Head of caudate nucleus (tissue), 42 donors: ENCODE measurements around the gene PSD2.
"Not testable (repeated sequence)": the region's sequence is repeated elsewhere in the genome, so short reads cannot be mapped to it uniquely, and the experiment has no call there.

Experiments
- DNase-seq, 42 donors: peaks; one replicate each; pipeline versions ENCODE4 v3.0.0 to v3.0.0-alpha.2; 2020 to 2021; ENCODE audit warnings: mixed read lengths in 7 of 42
- intact Hi-C: fragments of 100-400 bp; cut with DNase I; formaldehyde crosslinking; loops from one replicate; pipeline ENCODE4 v1.15.0; 2022

The PSD2 gene

DNA sequence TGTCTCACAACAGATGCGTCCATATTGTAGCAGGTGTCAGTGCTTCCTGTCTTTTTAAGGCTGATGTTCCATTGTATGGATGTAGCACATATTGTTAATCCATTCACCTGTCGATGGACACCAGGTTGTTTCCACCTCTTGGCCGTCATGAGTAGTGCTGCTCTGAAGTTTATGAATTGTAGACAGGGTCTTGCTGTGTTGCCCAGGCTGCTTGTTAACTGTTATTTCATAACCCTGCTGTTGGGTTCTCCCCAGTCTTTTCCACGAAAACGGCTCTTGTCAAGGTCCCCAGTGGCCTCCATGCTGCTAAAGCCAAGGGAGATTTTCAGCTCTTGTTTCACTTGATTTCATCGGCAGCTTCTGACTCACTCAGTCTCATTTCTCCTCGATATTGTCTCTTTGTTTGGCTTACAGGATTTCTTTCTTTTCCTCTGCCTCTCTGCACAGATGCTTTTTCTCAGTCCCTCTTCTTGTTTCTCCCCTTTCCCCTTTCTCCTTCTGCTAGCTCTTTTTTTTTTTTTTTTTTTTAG lies 12.1 kb upstream of the PSD2 start:
- DNase-seq = no peak
- intact Hi-C loops = loop anchor here (10.0 kb wide), 1 partner anchor 371 kb away; no protein-coding TSS in a partner anchor

DNA sequence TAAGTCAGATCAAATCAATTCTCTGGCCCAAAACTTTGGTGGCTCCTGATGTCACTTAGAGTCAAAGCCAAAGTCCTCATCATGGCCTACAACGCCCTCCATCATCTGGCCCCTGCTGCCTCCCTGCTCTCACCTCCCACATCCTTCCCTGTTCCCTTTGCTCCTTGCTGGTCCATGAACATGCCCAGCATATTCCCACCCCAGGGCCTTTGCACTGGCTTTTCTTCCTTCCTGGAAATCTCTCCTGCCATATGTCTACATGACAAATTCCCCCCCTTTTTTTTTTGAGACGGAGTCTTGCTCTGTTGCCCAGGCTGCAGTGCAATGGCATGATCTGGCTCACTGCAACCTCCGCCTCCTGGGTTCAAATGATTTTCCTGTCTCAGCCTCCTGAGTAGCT lies 11.1 kb upstream of the PSD2 start:
- DNase-seq = no peak
- intact Hi-C loops = loop anchor here (10.0 kb wide), 1 partner anchor 370 kb away; no protein-coding TSS in a partner anchor

DNA sequence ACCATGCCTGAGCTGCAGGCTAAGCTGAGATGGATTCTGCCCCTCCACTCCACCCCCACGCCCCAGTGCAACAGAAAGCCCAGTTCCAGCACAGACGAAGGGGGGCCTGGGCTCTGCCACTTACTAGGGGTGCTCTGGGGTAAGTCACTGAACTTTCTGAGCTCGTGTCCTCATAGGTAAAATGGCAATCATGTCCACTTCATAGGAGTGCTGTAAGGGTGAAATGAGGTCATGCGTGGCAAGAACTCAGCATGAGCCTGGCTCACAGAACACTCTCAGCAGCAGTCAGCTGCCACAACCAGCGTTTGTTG lies 8.4 kb upstream of the PSD2 start:
- intact Hi-C loops = loop anchor here (2.0 to 10.0 kb wide), 5 partner anchors 40 to 368 kb away; no protein-coding TSS in a partner anchor
- no peak for DNase-seq

DNA sequence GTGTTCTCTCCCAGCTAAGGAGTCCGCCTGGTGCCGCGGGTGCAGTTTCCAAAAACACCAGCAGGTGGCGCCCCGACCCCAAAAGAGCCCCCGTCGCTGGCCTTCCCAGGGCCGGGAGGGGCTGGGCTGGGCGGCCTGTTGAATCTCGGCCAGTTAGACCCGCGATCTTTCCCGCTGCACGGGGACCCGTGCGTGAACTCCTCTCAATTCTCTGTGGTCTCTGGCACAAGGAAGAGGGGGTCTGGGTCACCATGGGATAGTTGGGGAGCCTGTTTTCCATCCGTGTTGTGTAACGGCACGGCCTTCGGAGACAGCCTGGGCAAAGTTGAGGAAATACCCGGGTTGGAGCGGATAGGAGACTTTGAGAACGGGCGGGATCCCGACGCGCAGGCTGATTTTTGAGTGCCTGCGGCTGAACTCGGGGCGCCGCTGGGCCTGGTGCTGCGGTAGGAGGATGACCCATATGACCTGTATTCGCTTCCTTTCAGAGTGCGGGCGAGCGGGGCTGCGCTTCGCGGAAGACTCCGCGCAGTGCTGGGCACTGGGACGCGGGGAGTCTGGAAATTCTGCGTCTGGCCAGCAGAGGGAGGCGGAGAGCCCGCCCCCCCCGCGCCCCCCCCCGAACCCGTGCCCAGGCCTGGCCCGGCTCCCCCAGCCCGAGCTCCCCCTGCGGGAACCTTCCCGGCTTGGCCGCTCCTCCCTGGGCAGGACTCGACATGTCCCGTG lies 7.9 kb upstream of the PSD2 start:
- intact Hi-C loops = loop anchor here (2.0 to 10.0 kb wide), 5 partner anchors 40 to 367 kb away; no protein-coding TSS in a partner anchor
- peak; percentile 73 to 99 (median 94) for DNase-seq

DNA sequence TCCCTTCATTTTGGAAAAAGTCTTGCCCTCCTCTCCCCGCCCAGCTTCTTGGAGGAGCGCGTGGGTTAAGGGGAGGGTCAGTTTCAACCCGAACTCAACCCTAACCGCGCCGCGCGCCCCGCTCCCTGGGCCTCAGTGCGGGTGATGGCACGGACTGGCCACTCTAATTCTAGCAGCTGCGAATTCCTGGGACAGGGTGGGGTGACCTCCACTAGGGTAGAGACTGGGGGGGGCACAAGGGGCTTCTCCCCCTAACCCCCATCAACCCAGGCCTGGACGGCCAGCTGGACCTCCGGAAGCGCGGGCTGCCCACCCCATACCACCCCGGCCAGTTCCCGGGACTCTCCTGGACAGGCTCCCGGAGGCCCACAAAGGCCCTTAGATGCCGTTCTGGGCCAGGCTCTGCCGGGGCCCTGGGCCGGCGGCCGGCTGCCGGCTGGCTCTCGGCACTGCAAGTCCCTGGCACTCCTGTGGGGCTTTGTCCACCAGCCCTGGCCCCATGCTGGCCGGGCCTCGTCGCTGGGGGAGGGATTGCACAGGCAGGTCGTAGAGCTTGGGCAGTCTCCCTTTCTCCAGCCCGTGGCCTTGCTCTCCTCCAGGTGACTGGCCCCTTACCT lies 7.2 kb upstream of the PSD2 start:
- peak; percentile 74 to 96 (median 89) for DNase-seq
- intact Hi-C loops = loop anchor here (5.0 to 10.0 kb wide), 3 partner anchors 39 to 366 kb away; no protein-coding TSS in a partner anchor

DNA sequence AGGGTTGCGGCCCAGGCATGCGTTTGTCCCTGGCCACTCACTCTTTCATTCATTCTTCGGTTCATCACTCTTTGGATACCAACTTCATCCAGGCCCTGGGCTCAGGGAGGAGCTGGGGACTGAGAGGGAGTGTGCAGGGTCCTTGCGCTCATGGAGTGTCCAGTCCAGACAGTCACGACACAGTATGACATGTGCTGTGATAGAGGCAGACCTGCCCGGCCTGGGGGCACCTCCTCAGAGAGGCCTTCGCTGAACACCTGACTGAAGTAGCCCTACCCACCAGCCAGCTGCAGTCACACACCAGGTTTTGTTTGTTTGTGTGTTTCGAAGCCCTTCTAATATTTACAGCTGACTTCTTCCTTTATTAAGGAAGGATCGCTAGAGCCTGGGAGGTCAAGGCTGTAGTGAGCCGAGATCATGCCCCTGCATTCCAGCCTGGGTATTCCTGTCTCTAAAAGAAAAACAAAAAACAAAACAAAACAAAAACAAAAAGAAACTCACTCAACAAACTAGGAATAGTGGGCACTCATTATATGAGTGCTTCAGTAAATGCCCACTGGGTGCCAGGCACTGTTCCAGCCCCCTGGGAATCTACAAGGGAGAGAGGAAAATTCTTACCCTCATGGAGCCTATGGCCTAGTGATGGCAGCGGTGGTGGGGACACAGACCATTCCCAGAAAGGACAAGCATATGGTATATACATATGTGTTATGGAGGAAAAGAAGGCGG lies 6.3 kb upstream of the PSD2 start:
- DNase-seq = peak in 2 of 42 donors; percentile 27 to 41
- intact Hi-C loops = loop anchor here (5.0 to 10.0 kb wide), 3 partner anchors 38 to 366 kb away; no protein-coding TSS in a partner anchor

DNA sequence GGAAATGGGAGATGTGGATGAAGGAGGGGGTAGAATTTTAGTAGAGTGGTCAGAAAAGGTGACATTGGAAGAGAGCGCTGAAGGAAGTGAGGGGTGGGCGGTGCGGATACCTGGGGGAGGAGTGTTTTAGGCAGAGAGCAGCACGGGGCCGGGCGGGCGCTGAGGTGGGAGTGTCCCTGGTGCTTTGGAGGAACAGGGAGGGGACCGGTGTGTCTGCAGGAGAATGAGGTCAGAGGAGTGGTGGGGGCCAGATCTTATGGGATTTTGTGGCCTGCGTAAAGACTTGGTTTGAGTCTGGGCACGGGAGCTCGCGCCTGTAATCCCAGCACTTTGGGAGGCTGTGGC lies 5.8 kb upstream of the PSD2 start:
- no peak for DNase-seq
- intact Hi-C loops = loop anchor here (5.0 to 10.0 kb wide), 3 partner anchors 37 to 365 kb away; no protein-coding TSS in a partner anchor

DNA sequence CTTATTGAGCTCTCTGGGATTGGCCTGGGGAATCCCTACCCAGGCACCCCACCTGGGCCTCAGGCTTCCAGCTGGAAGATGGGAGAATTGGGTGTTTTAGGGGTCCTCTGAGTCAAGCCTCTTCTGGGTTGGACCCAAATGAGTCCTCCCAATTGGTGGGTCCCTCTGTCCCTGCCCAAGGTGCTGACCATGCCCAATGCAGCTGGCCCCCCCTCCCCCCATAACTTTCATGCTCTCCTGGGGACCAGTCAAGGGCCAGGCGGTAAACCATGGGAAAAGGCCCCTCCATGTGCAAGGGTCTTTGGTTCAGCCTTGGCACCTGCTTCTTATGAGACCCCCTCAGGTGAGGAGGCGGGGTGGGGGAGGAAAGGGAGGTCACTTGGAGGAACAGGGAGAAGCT lies 3.4 kb upstream of the PSD2 start:
- DNase-seq = no peak
- intact Hi-C loops = no loop called here

DNA sequence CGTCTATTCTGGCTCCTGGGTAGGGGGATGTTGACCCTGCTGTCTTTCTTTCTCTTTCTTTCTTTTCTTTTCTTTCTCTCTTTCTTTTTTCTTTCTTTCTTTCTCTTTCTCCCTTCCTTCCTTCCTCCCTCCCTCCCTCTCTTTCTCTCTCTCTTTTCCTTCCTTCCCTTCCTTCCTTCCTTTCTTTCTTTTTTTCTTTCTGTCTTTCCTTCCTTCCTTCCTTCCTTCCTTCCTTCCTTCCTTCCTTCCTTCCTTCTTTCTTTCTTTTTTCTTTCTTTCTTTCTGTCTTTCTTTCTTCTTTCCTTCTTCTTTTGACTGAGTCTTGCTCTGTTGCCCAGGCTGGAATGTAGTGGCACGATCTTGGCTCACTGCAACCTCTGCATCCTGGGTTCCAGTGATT lies 3.0 kb upstream of the PSD2 start:
- DNase-seq, intact Hi-C loops: not testable (repeated sequence)

DNA sequence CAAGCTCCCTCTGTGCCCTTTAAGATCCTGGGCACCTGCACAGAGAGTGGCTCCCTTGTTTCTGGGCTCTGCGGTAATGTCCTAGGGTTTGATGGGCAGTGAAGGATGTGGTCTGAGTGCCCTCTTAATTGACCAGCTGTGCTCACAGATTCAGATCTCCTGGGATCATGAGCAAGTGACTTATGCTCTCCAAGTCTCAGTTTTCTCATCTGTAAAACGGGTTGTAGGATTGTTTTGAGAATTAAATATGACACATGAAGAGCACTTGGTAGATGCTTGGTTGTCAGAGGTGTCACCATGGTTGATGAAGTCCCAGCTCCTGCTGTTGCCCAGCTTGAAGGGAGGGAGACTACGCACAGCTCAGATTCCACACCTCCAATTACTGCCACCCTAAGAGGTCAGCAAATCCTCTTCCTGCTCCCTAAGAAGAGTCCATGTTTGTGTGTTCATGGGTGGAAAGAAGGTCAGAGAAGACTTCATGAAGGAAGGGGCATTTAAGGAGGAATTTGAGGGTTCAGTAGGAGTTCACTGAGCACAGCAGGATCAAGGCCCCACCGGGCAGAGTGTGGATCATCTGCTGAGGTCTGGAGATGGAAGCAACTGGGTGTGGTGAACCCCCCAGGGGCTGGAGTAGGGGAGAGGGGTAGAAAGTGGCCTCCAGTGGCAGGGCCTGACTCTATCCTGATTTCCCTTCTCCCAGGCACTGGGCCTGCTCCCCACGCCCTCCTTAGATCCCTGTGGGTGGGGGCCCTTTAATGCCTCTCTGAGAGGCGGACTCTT lies 1.4 kb upstream of the PSD2 start:
- no peak for DNase-seq
- intact Hi-C loops = no loop called here

DNA sequence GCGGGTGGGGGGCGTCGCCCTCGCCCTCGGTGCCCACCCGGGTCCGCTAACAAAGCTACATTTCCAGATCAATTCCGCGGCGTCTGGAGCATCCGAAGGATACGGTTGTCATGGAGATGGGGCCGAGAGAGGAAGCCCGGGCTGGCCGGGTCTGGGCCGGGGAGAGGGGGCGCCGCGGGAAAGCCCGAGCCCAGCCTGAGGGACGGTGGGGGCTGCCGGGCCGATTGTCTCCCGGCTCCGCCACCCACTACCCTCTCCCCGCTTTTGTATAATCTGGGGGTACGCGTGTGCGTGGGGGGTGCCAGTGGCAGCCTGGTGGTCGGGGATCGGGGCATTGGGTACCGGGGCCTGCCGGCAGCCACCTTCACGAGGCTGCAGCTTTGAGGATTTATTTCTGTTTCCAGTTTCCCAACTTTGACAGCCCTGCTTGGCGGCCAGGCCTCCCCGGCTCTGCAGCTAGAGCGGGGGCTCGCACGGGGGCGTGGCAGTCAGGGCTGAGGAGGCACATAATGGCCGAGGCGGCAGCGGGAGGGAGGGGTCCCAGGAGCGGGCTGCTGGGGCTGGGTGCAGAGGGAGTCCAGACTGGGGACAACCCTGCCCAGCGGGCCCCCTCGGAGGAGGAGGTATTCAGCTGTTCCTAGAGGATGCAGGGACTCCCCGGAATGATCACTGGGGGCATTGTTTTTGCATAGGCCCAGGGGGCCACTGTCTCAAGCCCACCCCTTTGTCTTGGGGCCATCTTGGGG lies 626 bp downstream of the PSD2 start:
- intact Hi-C loops = no loop called here
- peak in 31 of 42 donors; percentile 24 to 66 (median 45) for DNase-seq

DNA sequence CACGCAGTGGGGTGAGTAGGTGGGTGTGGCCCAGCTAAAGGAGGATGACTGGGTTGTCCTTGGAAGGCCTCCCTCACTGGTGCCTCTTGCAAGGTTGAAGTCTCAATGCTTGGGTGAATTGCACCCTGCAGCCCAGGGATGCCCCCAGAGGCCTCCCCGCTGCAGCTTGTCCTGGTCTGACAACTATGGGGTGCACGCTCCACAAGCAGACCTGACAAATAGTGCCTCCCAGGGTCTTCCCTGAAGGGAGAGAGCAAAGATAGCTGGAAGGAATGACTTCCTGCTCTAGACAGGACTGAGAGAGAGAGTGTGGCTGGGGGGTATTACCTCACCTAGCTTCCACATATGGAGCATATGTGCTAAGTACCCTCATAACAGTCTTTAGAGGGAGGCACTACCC lies 1.7 kb downstream of the PSD2 start:
- intact Hi-C loops = no loop called here
- no peak for DNase-seq

DNA sequence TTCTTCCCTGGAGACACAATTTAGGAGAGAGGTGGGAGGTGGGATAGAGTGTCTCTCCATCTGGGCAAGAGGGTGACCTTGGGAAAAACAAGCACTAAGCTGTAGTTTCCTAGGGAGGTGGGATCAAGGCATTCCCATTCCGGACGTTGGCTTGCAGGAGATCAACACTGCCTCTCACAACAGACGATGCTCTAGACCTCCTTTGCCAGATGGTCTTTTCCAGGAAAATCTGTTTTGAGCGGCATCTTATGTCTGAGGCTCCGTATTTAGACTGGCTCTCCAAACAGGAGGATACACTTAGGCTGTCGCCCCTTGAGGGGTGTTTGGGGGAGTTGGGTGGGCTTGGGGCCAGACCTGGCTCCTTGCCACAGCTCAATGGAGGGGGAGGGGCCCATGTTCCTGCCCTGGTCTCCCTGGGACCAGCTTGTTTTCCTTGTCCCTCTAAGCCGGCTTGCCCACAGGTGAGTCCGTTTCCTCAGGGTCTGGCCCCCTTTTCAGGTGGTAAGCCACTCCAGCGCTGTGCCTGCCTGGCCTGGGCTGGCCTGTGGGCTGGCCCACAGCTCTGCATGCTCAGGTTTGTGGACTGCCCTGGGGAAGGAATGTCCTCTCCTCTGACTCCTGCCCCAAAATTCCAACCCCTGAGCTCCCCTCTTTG lies 2.4 kb downstream of the PSD2 start:
- no peak for DNase-seq
- intact Hi-C loops = no loop called here

DNA sequence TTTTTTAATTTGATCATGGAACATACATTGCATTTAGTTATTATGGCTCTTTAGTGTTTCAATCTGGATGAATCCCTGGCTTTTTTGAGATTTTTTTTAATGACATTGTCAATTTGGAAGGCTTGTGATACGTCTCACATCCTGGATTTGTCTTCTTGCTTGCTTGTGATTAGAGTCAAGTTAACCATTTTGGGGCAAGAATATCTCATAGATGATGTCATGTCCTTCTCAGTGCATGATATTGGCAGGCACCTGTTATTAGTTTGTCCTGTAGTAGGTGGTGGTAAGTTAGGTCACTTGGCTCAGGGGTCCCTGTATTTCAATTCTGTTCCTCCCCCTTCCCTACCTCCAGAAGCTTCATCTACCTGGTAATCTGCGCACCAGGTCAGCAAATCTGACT lies 3.3 kb downstream of the PSD2 start:
- no peak for DNase-seq
- intact Hi-C loops = no loop called here

DNA sequence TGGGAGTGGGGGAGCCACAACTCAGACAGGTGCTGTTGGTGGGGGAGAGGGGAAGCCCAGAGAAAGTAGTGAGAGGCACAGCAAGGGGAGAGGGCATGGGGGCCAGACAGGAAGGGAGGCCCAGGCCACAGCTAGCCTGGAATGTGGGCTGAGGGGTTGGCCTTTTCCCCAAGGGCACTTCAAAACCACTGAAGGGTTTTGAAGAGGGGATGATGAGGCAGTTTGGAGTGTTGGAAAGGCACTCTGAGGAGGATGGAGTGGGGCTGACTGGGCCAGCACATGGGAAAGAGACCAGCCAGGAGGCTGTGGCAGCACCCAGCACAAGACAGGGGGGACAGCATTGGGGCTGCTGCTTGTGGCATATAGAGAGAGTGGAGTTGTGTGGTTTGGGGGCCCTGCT lies 3.8 kb downstream of the PSD2 start:
- intact Hi-C loops = no loop called here
- no peak for DNase-seq

DNA sequence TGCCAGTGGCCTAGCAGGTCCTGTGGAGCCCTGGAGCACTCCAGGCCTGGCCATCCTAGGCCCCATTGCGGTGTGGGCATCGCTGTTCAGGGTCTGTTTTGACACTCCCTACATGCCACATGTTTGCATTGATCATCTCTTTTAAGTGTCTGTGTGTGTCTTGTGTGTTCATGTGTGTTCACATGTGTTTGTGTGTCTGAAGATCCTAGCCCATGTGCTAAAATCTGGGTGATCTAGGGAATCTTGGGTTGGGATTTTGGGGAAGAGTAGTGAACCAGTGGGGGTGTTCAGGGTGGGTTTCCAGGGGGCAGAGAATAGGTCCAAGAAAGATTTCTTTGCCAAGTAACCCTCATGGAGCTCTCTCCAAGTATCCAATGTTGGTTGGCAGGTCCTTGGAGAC lies 8.4 kb downstream of the PSD2 start:
- intact Hi-C loops = no loop called here
- no peak for DNase-seq

DNA sequence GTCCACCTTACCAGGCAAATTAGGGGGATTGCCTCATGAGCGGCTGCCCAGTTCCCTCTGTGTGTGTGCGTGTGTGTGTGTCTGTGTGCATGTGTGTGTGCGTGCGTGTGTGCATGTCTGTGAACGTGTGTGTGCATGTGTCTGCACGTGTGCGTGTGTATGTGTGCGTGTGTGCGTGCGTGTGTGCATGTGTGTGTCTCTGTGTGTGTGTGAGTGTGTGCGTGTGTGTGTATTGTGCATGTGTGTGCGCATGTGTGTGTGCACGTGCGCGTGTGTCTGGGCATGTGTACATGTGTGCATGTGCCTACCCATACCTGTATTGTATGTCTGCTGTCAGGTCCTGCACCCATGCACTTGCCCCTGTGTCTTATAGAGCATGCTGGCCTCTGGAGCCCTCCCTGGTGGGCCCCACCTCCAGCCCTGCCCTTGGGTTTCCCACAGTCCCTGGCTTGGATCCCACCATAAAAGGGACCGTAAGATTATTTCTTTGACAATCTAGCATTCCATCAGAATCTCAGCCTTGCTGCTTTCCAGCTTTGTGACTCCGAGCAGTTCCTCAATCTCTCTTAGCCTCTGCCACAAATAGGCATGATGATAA lies 9.3 kb downstream of the PSD2 start:
- intact Hi-C loops = no loop called here
- no peak for DNase-seq

DNA sequence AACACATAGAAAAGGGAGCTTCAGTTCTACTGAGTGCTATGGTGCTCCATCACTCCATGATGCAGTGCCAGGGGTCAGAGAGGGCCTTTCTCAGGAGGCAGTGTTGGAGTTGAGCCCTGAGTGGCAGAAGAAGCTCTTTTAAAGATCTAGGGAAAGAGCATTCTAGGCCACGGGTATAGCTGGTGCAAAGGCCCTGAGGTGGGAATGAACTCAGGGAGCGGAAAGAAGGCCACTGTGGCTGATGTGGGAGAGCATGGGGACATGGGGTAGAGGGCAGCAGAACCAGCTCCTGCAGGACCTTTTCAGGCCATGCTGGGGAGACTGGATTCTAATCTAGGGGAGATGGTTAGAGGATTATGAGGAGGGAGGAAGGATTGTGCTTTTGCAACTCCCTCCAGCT lies 9.9 kb downstream of the PSD2 start:
- intact Hi-C loops = no loop called here
- DNase-seq = no peak
